ENCODE results near the gene CNTN1.
A peak's percentile ranks its signal among the peaks of the same experiment; 100 is the strongest.

Gene CNTN1

DNA sequence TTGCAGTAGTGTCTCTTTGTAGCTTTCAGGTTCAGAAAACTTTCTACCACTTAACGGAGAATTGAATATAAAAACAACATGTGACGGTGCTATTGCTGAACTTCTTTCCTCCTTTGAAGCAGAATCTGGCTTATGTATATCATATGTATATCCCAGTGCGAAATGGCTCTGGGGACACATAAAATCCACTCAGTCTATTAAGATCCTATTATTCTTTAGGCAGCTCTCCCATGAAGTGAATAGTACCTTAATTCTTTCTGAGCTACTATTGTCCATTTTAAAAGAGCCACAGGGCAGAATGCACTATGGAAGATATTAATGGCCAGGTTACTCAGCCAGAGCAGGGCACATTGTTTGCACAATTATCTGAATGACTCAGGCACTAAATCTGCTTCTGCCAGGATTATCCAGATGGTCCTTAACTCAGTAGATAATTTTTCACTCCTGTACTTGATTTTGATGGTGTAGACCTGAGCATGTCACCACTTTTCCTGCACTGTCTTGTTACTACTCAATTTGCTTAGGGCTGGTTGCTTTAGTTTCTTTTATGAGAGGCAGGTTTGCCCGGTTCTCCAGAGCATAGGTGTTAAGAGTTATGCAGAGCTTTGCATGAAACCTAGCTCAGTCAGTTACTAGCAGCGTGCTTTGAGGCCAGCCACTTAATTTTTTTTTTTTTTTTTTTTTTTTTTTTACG lies 5.5 kb downstream of the CNTN1 start (continued):
- TF ChIP-seq, protein P1, sequence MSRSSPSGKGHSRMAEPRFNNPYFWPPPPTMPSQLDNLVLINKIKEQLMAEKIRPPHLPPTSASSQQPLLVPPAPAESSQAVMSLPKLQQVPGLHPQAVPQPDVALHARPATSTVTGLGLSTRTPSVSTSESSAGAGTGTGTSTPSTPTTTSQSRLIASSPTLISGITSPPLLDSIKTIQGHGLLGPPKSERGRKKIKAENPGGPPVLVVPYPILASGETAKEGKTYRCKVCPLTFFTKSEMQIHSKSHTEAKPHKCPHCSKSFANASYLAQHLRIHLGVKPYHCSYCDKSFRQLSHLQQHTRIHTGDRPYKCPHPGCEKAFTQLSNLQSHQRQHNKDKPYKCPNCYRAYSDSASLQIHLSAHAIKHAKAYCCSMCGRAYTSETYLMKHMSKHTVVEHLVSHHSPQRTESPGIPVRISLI (tag by site-specific recombination; IDR thresholded peaks at IDR 0.05), result peak; percentile 96
- TF ChIP-seq ZNF155 (tag by site-specific recombination; IDR thresholded peaks at IDR 0.05) (no peak), ZNF658 (tag by site-specific recombination; IDR thresholded peaks at IDR 0.05) (no peak), YY1 (tag by site-specific recombination; IDR thresholded peaks at IDR 0.05) (no peak), WT1 (tag by site-specific recombination; IDR thresholded peaks at IDR 0.05) (0 out of 2 replicates have a peak, but pooled peaks have one; percentile 31), ZBTB17 (tag by site-specific recombination; IDR thresholded peaks at IDR 0.05) (peak; percentile 73), IKZF3 (tag by site-specific recombination; IDR thresholded peaks at IDR 0.05) (peak; percentile 69), MYNN (tag by site-specific recombination; IDR thresholded peaks at IDR 0.05; ENCODE audit: borderline replicate concordance) (no peak), ZNF140 (tag by site-specific recombination; IDR thresholded peaks at IDR 0.05) (no peak), ZNF366 (tag by site-specific recombination; conservative IDR thresholded peaks at IDR 0.05) (peak; percentile 41), ZNF394 (tag by site-specific recombination; IDR thresholded peaks at IDR 0.05; ENCODE audit: borderline replicate concordance) (0 out of 2 replicates have a peak, but pooled peaks have one; percentile 18), ZNF629 (tag by site-specific recombination; IDR thresholded peaks at IDR 0.05) (peak; percentile 24; the same call in 1 of the 2 replicates), ZEB2 (tag by site-specific recombination; IDR thresholded peaks at IDR 0.05) (0 out of 2 replicates have a peak, but pooled peaks have one; percentile 25)
- TF ChIP-seq, protein P2, sequence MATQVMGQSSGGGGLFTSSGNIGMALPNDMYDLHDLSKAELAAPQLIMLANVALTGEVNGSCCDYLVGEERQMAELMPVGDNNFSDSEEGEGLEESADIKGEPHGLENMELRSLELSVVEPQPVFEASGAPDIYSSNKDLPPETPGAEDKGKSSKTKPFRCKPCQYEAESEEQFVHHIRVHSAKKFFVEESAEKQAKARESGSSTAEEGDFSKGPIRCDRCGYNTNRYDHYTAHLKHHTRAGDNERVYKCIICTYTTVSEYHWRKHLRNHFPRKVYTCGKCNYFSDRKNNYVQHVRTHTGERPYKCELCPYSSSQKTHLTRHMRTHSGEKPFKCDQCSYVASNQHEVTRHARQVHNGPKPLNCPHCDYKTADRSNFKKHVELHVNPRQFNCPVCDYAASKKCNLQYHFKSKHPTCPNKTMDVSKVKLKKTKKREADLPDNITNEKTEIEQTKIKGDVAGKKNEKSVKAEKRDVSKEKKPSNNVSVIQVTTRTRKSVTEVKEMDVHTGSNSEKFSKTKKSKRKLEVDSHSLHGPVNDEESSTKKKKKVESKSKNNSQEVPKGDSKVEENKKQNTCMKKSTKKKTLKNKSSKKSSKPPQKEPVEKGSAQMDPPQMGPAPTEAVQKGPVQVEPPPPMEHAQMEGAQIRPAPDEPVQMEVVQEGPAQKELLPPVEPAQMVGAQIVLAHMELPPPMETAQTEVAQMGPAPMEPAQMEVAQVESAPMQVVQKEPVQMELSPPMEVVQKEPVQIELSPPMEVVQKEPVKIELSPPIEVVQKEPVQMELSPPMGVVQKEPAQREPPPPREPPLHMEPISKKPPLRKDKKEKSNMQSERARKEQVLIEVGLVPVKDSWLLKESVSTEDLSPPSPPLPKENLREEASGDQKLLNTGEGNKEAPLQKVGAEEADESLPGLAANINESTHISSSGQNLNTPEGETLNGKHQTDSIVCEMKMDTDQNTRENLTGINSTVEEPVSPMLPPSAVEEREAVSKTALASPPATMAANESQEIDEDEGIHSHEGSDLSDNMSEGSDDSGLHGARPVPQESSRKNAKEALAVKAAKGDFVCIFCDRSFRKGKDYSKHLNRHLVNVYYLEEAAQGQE (tag by site-specific recombination; IDR thresholded peaks at IDR 0.05), result no peak
- TF ChIP-seq, protein P3, sequence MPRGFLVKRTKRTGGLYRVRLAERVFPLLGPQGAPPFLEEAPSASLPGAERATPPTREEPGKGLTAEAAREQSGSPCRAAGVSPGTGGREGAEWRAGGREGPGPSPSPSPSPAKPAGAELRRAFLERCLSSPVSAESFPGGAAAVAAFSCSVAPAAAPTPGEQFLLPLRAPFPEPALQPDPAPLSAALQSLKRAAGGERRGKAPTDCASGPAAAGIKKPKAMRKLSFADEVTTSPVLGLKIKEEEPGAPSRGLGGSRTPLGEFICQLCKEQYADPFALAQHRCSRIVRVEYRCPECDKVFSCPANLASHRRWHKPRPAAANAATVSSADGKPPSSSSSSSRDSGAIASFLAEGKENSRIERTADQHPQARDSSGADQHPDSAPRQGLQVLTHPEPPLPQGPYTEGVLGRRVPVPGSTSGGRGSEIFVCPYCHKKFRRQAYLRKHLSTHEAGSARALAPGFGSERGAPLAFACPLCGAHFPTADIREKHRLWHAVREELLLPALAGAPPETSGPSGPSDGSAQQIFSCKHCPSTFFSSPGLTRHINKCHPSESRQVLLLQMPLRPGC (tag by site-specific recombination; IDR thresholded peaks at IDR 0.05), result 0 out of 2 replicates have a peak, but pooled peaks have one; percentile 24

DNA sequence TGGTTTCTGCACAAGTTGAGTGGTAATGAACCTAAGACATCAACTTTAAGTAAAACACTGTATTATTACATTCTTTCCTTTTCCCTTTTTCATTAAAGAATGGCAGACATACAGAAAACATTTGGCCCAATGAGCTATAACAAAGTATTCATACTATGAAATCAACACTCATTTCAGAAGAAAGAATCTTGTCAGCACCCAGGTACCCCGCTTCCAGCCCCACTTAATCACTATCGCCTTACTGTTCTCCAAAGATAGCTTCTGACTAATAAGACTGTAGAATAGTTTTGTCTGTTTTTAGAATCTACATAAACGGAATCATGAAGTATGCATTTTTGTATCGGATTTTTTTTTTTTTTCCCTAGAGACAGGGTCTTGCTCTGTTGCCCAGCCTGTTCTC lies 9.5 kb downstream of the CNTN1 start:
- CTCF ChIA-PET, result interaction anchor here (0.5 to 0.7 kb wide), 3 partner anchors 47 to 576 kb away, joined by 3 to 5 read pairs (median 3); no protein-coding TSS in a partner anchor
- POLR2A ChIA-PET, result no interaction called here
- H3K27ac ChIP-seq (ENCODE audit: extremely low read depth, low read depth, low read length), result no peak overlapping the region

DNA sequence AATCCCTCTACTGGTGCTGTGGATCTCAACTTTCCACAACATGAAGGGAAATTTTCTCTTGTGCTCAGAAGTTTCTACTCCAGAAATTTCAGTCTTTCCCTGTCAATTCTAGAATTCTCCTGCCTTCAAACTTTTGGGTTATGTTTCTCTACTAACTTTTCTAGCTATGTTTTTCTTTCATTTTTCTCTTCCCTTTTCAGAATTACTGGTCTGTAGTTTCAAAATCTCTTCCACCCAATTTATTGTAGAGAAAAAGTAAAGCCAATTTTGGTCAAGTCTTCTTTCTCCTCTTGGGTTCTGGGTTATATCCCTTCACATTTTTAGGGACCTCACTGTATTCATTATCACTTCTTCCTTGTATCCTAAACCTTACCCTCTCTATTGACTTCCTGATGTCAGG lies 18.9 kb downstream of the CNTN1 start:
- Histone ChIP-seq H3K27ac (ENCODE audit: extremely low read depth, low read depth, low read length) (no peak overlapping the region), H3K4me1 (ENCODE audit: control insufficient read depth, insufficient read depth, low read length) (no peaks in the 10 kb centered on the region), H3K4me3 (ENCODE audit: low read depth, low read length) (no peak overlapping the region), H3K9me3 (ENCODE audit: control insufficient read depth, insufficient read depth, low read depth, low read length) (no peaks in the 10 kb centered on the region), H3K36me3 (ENCODE audit: control insufficient read depth in 2 of 2, insufficient read depth in 1 of 2, low read length in 2 of 2) (no peaks in the 10 kb centered on the region)
- ChIA-PET POLR2A (no interaction called here), CTCF (no interaction called here)
- TF ChIP-seq ZNF37A (tag by site-specific recombination; IDR thresholded peaks at IDR 0.05) (no peak), ZBTB8A (tag by site-specific recombination; IDR thresholded peaks at IDR 0.05) (no peak), ZSCAN30 (tag by site-specific recombination; IDR thresholded peaks at IDR 0.05) (no peak), BCL11B (tag by site-specific recombination; IDR thresholded peaks at IDR 0.05; ENCODE audit: low read depth) (no peak), ZNF2 (tag by site-specific recombination; IDR thresholded peaks at IDR 0.05) (no peak), ZNF366 (tag by site-specific recombination; conservative IDR thresholded peaks at IDR 0.05) (no peak), ZBTB20 (tag by site-specific recombination; IDR thresholded peaks at IDR 0.05) (no peak)

More for the DNA sequence above, 9.5 kb downstream of the CNTN1 start:
- no peak overlapping the region for H3K4me3 ChIP-seq (ENCODE audit: low read depth, low read length)
- 0 out of 2 replicates have a peak, but pooled peaks cover 4% of the 10 kb centered on the region for H3K4me1 ChIP-seq (ENCODE audit: control insufficient read depth, insufficient read depth, low read length)
- TF ChIP-seq ZNF549 (tag by site-specific recombination; IDR thresholded peaks at IDR 0.05) (no peak), ZNF157 (tag by site-specific recombination; IDR thresholded peaks at IDR 0.05) (no peak)
- H3K36me3 ChIP-seq (ENCODE audit: control insufficient read depth in 2 of 2, insufficient read depth in 1 of 2, low read length in 2 of 2), result no peaks in the 10 kb centered on the region
- no peaks in the 10 kb centered on the region; the same call in 1 of the 2 replicates for H3K9me3 ChIP-seq (ENCODE audit: control insufficient read depth, insufficient read depth, low read depth, low read length)

Data from HEK293 (cell line).